Activated CD4-positive, alpha-beta T cell treated with anti-CD3 and anti-CD28 coated beads, Interleukin-2, amount 50 U/mL, for 16 hours (primary cell): Measurements from ENCODE around the gene CSNK1D.

Source experiments
- DNase-seq: peaks from one replicate; pipeline ENCODE4 v3.0.0-alpha.2; 2020

The CSNK1D gene

GRCh38 chr17:82249896-82250581 lies 23.5 kb downstream of the CSNK1D start:
- no peak for DNase-seq

DNA sequence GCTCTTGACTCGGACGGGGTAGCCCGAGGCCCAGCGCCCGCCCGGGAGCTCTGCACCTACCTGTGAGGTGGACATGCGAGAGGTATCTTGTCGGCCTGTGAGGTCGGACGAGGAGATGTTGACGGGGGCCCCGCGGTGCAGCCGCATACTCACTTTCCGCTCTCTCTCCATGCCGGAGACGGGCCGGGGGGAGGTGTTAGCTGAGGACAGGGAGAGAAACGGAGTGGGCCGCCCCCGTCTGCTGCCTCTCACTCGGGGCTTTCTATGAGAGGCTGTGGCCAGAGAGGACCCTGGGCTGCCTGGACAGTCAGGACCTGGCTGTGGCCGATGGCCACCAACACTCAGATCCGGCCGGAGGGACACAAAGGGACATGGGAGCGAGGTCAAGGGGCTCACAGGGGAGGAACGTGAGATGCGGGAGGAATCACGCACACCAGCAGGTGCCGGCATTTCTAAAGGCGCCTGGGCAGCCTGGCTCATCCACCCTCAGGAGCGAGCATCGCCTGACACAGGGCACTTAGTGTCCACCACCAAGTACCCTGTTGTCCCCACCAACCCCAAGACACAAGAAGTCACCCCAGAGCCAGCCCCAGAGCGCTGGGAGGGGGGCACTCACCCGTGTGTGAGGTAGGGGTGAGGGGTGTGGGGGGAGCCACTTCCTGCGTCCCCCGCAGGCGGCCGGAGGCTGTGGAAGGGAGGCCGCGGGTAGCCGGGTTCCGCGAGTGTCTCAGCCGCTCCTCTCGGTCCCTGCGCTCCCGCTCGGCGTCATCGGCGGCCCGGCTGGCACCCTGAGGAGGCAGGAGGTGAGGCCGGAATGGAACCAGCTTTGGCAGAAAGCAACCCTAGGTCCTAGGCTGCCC lies 24.5 kb downstream of the CSNK1D start:
- DNase-seq, result no peak

GRCh38 chr17:82247856-82248671 lies 25.4 kb downstream of the CSNK1D start:
- DNase-seq, result no peak

- DNase-seq, result no peak
Measured at GRCh38 chr17:82247182-82247823, 26.2 kb downstream of the CSNK1D start.

DNA sequence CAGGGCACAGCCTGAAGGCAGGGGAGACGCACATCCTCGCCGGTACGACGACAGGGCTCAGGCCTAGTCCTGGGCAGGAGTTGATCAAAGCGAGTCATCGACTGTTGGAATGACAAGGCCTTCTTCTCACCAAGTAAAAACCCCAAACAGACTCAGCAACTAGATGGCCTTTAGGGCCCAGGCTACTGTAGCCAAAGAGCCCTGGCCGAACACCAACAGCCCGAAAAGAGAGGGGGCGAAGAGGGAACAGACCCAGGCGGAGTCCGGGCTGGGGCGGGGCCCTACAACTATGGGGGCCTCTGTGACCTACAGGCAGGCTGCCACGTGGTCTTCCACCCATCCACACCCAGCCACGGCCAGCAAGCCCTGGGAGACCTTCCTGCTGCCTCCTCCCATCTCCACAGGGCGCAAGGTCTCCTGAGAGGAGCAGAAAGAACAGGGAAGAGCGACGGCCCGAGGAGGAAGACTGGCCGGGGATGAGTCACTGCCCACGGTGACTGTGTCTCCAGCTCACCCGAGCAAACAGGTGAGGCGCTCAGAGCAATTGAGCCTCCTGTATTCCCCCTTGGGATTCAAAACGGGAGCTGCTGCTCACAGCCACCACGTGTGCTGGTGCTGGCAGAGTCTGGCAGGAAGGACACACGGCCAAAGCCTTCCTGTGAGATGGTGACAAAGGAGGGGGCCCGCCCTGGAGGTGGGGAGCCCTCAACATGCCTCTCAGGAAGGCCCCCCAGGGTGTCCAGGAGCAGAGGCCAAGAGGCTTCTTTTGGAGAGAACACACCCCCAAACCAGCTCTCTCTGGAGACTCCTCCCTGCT lies 26.9 kb downstream of the CSNK1D start:
- no peak for DNase-seq

DNA sequence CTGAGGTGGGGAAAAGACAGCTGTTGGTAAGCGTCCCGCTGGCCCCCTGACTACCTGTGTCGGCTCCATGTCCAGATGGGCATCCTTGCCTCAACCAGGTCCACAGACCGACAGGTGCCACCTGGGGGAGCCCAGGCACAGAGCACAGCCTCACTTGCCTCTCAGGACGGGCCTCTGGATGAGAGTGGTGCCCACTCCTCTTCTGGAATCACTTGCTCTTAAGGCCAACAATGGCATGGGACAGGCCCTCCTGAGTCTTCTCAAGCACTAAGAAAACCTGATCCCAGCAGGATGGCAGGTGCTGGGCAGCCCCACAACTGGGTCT lies 27.5 kb downstream of the CSNK1D start:
- no peak for DNase-seq

GRCh38 chr17:82245134-82246039 lies 28.1 kb downstream of the CSNK1D start:
- DNase-seq, result no peak

DNA sequence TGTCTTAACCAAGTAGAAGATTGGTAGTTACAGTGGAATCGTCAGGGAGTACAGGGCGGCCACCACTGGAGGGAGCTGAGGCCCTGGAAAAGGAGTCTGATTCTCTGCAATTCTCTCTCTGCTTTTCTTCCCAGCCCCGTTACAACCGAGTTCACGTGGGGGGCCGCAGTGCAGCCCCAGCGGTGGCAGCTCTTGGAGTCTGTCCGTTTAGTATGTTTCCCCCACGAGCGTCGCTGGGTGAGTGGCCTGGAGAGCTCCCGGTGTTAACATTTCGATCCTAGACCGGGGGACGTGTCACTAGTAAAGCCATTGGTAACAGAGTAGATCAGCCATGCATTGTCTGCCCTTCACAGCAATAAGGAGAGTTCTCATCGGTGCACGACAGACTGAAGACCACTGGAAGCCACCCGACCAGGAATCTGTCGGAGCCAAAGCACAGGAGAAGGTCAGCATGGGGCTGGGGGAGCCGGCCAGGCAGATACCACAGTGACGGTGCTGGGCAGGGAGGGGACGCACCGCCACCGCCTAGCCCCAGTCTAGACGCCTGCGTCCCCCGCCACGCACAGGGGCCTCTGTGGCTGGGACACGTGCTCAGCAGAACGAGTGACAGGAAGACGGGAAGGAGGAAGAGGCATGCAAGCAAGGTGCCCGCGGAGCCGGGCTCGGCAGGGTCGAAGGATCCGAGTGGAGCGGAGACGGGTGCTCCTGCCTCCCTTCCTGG lies 28.9 kb downstream of the CSNK1D start:
- no peak for DNase-seq

DNA sequence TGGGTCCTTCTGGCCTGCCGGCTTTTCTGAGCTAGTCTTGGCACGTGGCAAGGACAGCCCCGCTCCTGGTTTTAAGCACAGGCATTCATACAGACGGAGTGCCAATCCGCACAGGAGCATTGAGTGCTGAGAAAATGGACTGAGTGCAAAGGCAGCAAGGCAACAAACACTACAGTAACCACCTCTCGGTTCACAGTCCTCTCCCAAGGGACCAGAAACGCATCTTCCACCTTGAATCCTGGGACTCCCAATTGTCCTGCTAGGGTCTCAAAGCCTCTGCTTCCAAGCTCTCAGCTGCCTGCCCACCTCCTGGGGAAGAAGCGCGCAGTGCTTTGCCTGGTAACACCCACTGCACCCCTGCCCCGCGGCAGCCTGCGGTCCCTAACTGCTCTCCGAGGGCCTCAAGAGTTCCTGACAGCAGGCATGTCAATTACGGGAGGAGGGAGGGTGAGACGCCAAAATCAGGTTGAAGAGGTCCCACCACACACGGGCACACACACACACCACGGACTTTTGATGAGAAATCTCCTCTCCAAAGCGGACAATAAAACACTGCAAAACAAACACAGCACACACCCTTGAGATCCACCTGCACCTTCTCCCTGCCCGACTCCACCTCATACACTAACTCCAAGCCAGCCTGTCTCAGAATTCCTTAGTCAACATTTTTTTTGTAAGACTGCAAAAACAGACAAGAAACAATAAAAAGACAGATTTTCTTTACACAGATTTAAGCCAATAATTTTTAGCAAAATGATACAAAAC lies 29.7 kb downstream of the CSNK1D start:
- no peak for DNase-seq

- no peak for DNase-seq
Measured at GRCh38 chr17:82242977-82243647, 30.4 kb downstream of the CSNK1D start.

GRCh38 chr17:82242698-82242976 lies 30.9 kb downstream of the CSNK1D start:
- no peak for DNase-seq

DNA sequence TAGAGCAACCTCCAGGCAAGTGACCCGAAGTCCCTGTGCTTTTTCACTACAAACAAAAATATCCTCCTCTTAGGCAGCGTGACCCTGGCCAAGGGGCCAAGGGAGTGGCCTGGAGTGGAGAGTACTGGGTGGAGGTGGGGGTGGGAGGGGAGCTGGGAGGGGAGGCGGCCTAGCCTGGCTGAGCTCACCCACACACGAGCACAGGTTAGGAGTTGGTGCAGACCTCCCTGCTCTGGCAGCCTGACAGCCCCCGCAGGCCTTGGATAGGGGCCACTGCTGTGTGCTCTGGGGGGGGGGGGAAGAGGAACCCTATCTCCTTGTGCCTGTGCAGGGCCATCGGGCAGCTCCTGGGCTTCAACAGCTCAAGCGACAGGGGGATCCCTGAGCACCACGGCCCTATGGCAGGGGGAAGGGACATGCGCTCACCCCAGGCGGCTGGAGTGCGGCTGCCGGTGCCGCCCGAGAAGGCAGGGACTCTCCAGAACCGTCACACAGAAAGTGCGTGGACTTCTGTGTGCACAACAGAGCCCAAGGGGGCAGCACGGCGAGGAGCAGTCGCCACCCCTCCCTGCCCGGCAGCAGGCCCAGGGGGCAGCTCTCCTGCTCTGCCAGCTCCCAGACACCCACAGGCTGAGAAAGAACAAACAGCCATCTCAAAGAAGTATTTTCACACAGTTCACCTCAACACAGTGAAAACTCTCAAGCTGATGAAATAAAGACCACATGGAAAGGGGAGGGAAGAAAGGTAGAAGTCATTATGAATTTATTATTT lies 31.4 kb downstream of the CSNK1D start:
- no peak for DNase-seq

DNA sequence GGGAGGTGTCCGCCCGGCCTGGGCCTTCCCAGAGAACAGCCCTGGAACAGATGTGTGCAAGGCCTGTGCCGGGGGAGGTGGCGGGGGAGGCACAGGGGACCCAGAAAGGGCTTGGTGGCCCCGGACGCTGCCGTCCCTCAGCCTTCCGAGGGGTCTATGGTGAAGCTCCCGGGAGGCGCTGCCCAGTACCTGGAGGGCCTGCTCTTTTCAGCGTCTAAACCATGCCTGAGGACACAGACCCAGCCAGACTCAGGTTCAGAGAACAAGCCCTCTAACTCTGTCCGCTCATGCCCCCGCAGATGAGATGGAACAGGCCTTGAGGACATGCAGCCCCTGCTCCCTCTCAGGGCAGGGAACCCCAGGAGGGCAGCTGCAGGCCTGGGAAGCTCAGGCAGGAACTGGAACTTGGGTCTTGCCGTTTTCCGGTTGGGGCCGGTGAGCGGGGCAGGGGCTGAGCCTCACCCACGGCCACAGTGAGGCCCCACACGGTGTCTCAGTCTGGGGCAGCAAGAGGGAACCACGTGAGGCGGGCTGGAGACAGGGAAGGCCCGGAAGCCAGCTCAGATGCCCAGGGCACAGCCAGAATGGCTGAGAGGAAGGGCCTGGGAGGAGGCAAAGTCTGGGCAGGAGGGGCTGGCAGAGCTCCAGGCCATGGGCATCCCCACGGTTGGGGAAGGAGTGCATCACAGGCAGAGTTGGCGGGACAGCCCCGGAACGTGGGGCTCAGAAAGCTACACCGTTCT lies 32.1 kb downstream of the CSNK1D start:
- no peak for DNase-seq

GRCh38 chr17:82240506-82241182 lies 32.9 kb downstream of the CSNK1D start:
- no peak for DNase-seq

- no peak for DNase-seq
Measured at GRCh38 chr17:82239926-82240505, 33.5 kb downstream of the CSNK1D start.

DNA sequence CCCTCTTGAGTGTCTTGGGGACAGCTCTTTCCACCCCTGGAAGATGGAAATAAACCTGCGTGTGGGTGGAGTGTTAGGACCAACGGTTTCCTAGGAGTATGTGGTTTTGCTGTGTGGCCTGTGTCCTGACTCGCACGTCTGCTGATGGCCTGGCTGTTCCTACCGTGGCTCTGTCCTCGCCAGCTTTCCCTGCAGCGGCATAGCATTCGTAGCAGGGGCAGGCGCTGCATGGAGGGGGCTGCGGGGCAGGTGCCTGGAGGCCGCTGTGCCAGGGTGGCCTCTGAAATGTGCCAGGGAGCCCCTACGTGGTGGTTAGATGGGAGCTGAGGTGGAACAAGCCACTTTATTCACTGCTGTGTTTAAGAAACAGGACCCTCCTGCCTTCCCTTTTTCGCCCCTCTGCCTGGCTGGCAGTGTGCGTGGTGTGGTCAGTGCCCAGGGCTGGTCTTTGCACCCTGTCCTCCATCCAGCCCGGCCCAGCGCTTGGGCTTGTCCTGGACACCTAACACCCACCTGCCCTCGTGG lies 34.0 kb downstream of the CSNK1D start:
- DNase-seq, result no peak
